ENCODE results near the gene STK31.
"Not testable (repeated sequence)": the region's sequence is repeated elsewhere in the genome, so short reads cannot be mapped to it uniquely, and the experiment has no call there.

DNA sequence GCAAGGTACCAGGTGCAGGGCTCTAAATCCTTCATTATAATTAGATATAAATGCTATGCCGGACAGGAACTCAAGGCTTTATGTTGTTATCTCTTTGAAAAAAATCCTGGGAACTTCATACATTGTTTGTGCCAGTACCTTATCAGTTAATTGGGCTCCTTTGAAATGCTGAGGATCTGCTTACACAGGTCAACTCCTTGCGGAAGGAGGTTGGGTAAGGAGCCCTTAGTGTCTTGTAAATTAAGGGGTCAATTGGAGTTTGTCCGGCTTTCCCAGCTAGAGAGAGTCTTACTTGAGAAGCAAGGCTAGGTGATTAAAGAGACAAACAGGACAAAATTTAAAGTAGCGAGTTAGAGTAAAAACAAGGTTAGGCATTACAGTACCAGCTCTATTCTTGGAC, 14.1 kb downstream of the STK31 start:
- not testable (repeated sequence) for TF ChIP-seq EED (IDR thresholded peaks at IDR 0.05; ENCODE audit: low read depth); ELK1 (IDR thresholded peaks at IDR 0.05; ENCODE audit: low read depth, low read length); MYC (IDR thresholded peaks at IDR 0.05; ENCODE audit: insufficient read depth, insufficient read length, insufficient replicate concordance, low read length, severe bottlenecking); EZH2 (IDR thresholded peaks at IDR 0.05; ENCODE audit: borderline replicate concordance, control insufficient read depth, low read depth, low read length); ZNF274 (IDR thresholded peaks at IDR 0.05; ENCODE audit: insufficient read depth, insufficient read length); ZSCAN29 (IDR thresholded peaks at IDR 0.05); SIX5 (IDR thresholded peaks at IDR 0.05; ENCODE audit: low read depth, low read length, severe bottlenecking); SPI1 (IDR thresholded peaks at IDR 0.05; ENCODE audit: borderline replicate concordance, insufficient read depth, low read depth, low read length); NR2C2 (IDR thresholded peaks at IDR 0.05; ENCODE audit: borderline replicate concordance, control insufficient read depth, insufficient read length, low read depth); PAX8 (IDR thresholded peaks at IDR 0.05); MXI1 (IDR thresholded peaks at IDR 0.05; ENCODE audit: low read depth, low read length); CBFB (IDR thresholded peaks at IDR 0.05; ENCODE audit: low read depth); USF1 (IDR thresholded peaks at IDR 0.05; ENCODE audit: borderline replicate concordance, extremely low read length, insufficient read depth, low read depth, low read length)
- TF ChIP-seq, protein P1, sequence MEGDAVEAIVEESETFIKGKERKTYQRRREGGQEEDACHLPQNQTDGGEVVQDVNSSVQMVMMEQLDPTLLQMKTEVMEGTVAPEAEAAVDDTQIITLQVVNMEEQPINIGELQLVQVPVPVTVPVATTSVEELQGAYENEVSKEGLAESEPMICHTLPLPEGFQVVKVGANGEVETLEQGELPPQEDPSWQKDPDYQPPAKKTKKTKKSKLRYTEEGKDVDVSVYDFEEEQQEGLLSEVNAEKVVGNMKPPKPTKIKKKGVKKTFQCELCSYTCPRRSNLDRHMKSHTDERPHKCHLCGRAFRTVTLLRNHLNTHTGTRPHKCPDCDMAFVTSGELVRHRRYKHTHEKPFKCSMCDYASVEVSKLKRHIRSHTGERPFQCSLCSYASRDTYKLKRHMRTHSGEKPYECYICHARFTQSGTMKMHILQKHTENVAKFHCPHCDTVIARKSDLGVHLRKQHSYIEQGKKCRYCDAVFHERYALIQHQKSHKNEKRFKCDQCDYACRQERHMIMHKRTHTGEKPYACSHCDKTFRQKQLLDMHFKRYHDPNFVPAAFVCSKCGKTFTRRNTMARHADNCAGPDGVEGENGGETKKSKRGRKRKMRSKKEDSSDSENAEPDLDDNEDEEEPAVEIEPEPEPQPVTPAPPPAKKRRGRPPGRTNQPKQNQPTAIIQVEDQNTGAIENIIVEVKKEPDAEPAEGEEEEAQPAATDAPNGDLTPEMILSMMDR (IDR thresholded peaks at IDR 0.05 in 2 of 3, conservative IDR thresholded peaks at IDR 0.05 in 1 of 3; ENCODE audit: control insufficient read depth in 2 of 3, extremely low read depth in 1 of 3, insufficient read depth in 1 of 3, low read depth in 3 of 3, low read length in 3 of 3): not testable (repeated sequence)

Data from GM12878 (cell line).